Stomach (tissue), 9 donors: ENCODE measurements around the gene LRFN2. TPM values are rescaled to one million over a fixed set of nuclear protein-coding genes. Genes with fewer than 3 reads are reported as not detected.
A peak's percentile ranks its signal among the peaks of the same experiment; 100 is the strongest.

Experiments used
- DNase-seq, 2 donors: peaks; one replicate each; pipeline versions ENCODE4 v3.0.0 to v3.0.0-alpha.2; 2013 to 2019
- H3K27ac ChIP-seq, 5 donors: fragments of 200-600 bp in 4 of 5; sonication (generic) in 4 of 5; one replicate each; pipeline ENCODE4 v1.5.1; 2013 to 2019; ENCODE audit warnings: mild to moderate bottlenecking in 1 of 5, moderate library complexity in 1 of 5
- H3K27me3 ChIP-seq, 3 donors: fragments of 200-600 bp; sonication (generic); one replicate each; pipeline ENCODE4 v1.5.1; 2017 to 2019; ENCODE audit warnings: mixed run types in 1 of 3
- H3K36me3 ChIP-seq, 4 donors: fragments of 200-600 bp; sonication (generic); 1 replicate in 3 of 4; 2 replicates in 1 of 4; pipeline ENCODE4 v1.5.1; 2016 to 2019
- H3K4me1 ChIP-seq, 4 donors: fragments of 200-600 bp; sonication (generic); one replicate each; pipeline ENCODE4 v1.5.1; 2016 to 2019
- H3K4me3 ChIP-seq, 4 donors: fragments of 200-600 bp; sonication (generic) in 3 of 4; one replicate each; pipeline ENCODE4 v1.5.1; 2016 to 2019; ENCODE audit warnings: mild to moderate bottlenecking in 1 of 4
- H3K9me3 ChIP-seq, 4 donors: fragments of 200-600 bp; sonication (generic); one replicate each; pipeline ENCODE4 v1.5.1; 2016 to 2019
- EP300 ChIP-seq: sonication (generic); formaldehyde crosslinking; IDR thresholded peaks from one replicate; pipeline ENCODE4 v1.6.1; 2017; ENCODE audit warnings: antibody characterized with exemption
- POLR2A ChIP-seq, 4 donors: fragments of 450-650 bp; IDR thresholded peaks; one replicate each; pipeline ENCODE4 v1.6.1; 2016; ENCODE audit warnings: antibody characterized with exemption in 4 of 4, control low read depth in 2 of 4, mild to moderate bottlenecking in 1 of 4, moderate library complexity in 1 of 4
- POLR2AphosphoS5 ChIP-seq, 3 donors: sonication (generic); formaldehyde crosslinking; IDR thresholded peaks; one replicate each; pipeline ENCODE4 v1.6.1; 2016; ENCODE audit warnings: antibody characterized with exemption in 3 of 3
- WGBS, 5 donors: extraction: QIAGEN DNeasy Blood & Tissue Kit in 3 of 5; methylation state at CpG; one replicate each; pipeline versions ENCODE4 v1.1.5 to v1.1.7; 2013 to 2018; 5-methylcytosine and 5-hydroxymethylcytosine counted together
- intact Hi-C: fragments of 100-400 bp; cut with DNase I; formaldehyde crosslinking; loops from one replicate; pipeline ENCODE4 v1.15.1; 2023; ENCODE audit warnings: low total_unique reads
- polyA plus RNA-seq, 3 donors: library from polyadenylated mRNA; stranded (reverse); fragments of 200-250 nt; gene quantifications; one replicate each; pipeline ENCODE4 v1.2.3, GENCODE V29; 2013
- total RNA-seq, 5 donors: library from RNA; depleted of rRNA; stranded (reverse); fragments of >200 nt; gene quantifications; one replicate each; pipeline versions ENCODE4 v1.1.0 to v1.2.3, GENCODE V29; 2014 to 2016
- TF ChIP-seq, protein P1 (sequence below), 7 experiments: fragments of 450-650 bp in 4 of 7; fragments of 200-600 bp in 3 of 7; sonication (generic) in 3 of 7; IDR thresholded peaks; one replicate each; pipeline ENCODE4 v1.5.1; 2016 to 2019; ENCODE audit warnings: antibody characterized with exemption in 7 of 7, control low read depth in 2 of 7, mild to moderate bottlenecking in 1 of 7
- donor health status: healthy with polysubstance abuse.
- donor health status: Bipolar disorder and iron deficiency.
- donor health status: healthy.

LRFN2 gene
- total and polyA plus RNA-seq, 8 donors = 0.10 TPM; not detected in 7

DNA sequence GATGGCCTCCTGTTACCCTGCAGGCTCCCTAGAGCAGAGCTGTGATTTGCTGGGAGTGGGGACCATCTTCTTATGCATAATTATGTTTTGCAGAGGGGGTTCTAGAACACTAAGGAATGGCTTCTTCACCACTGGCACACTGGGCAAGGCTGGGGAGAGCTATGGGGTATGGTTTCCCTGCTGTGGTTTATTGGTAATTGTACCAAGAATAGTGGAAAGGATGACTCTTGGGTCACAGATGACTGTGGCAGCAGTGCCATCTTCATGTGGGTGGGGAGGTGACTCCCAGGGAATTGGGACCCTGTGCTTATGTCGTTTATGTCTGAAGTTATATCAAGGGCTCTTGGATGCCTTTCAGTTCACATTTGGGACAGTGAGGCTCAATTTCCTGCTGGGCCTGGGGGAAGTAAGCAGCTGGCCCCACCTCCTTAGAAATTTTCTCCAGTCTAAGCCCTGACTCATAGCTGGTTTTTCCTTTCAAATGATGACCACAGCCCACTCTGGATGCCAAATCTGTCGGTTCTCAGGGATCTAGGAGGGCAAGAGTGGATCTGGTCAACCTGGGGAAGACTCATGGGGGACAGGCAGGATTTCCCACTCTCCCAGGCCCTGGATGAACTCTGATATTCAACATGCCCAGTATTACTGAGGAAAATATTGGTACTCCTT lies 230.8 kb downstream of the LRFN2 start:
- intact Hi-C loops = no loop called here
- Histone ChIP-seq H3K27ac (no peak overlapping the region), H3K4me1 (no peaks in the 10 kb centered on the region), H3K36me3 (no peaks in the 10 kb centered on the region), H3K27me3 (peaks cover 0 to 5% (median 0%) of the 10 kb centered on the region in 3 donors), H3K4me3 (no peak overlapping the region), H3K9me3 (no peaks in the 10 kb centered on the region)
- peak in 1 of 2 donors; percentile 0 for DNase-seq
- WGBS, 5 donors = 25 to 52% (median 29%) methylated on average over 2 of the region's 2 CpGs
- TF ChIP-seq POLR2A (IDR thresholded peaks at IDR 0.05) (no peak), EP300 (no peak), POLR2AphosphoS5 (IDR thresholded peaks at IDR 0.05) (no peak)
- TF ChIP-seq, protein P1, sequence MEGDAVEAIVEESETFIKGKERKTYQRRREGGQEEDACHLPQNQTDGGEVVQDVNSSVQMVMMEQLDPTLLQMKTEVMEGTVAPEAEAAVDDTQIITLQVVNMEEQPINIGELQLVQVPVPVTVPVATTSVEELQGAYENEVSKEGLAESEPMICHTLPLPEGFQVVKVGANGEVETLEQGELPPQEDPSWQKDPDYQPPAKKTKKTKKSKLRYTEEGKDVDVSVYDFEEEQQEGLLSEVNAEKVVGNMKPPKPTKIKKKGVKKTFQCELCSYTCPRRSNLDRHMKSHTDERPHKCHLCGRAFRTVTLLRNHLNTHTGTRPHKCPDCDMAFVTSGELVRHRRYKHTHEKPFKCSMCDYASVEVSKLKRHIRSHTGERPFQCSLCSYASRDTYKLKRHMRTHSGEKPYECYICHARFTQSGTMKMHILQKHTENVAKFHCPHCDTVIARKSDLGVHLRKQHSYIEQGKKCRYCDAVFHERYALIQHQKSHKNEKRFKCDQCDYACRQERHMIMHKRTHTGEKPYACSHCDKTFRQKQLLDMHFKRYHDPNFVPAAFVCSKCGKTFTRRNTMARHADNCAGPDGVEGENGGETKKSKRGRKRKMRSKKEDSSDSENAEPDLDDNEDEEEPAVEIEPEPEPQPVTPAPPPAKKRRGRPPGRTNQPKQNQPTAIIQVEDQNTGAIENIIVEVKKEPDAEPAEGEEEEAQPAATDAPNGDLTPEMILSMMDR (IDR thresholded peaks at IDR 0.05) = no peak

GRCh38 chr6:40355532-40355931 lies 231.6 kb downstream of the LRFN2 start:
- no peak for DNase-seq
- Histone ChIP-seq H3K36me3 (no peaks in the 10 kb centered on the region), H3K27ac (no peak overlapping the region), H3K27me3 (peaks cover 0 to 5% (median 0%) of the 10 kb centered on the region in 3 donors), H3K9me3 (no peaks in the 10 kb centered on the region), H3K4me3 (no peak overlapping the region), H3K4me1 (no peaks in the 10 kb centered on the region)
- TF ChIP-seq POLR2A (IDR thresholded peaks at IDR 0.05) (no peak), POLR2AphosphoS5 (IDR thresholded peaks at IDR 0.05) (no peak), EP300 (no peak)
- TF ChIP-seq, protein P1 (IDR thresholded peaks at IDR 0.05) = no peak
- 89 to 100% (median 98%) methylated on average over 2 of the region's 2 CpGs for WGBS, 5 donors
- intact Hi-C loops = no loop called here

GRCh38 chr6:40355066-40355465 lies 232.1 kb downstream of the LRFN2 start:
- no peaks in the 10 kb centered on the region for H3K36me3 ChIP-seq
- H3K27ac ChIP-seq = no peak overlapping the region
- WGBS, 5 donors = 86 to 100% (median 92%) methylated on average over 1 of the region's 1 CpG
- H3K27me3 ChIP-seq = peaks cover 0 to 5% (median 0%) of the 10 kb centered on the region in 3 donors
- no peak overlapping the region for H3K4me3 ChIP-seq
- TF ChIP-seq EP300 (no peak), POLR2A (IDR thresholded peaks at IDR 0.05) (no peak)
- TF ChIP-seq, protein P1 (IDR thresholded peaks at IDR 0.05) = no peak
- no peaks in the 10 kb centered on the region for H3K4me1 ChIP-seq
- intact Hi-C loops = no loop called here
- H3K9me3 ChIP-seq = no peaks in the 10 kb centered on the region
- DNase-seq = peak in 1 of 2 donors; percentile 0

DNA sequence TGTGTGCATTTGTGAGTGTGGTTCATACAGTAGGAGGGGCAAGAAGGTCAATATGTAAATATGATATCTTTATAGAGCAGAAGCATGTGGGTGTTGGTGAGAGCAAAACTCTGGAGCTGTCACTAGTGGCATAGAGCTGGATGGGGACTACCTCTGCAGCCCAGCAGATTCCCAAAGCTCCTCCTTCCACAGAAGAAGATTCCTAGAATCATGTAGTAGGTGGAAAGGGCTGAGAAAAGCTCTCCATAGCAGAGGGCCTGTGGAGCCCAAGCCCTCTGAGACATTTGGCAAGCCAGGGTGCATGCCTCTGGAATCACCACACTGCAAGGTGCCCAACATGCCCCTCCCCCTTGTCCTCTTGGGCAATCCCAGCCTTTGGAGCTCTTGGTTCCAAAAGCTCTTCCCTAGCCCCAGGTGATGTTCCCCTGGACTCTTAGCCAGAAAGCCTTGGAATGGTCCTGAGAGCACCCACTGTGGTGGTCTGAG lies 233.2 kb downstream of the LRFN2 start:
- no peaks in the 10 kb centered on the region for H3K9me3 ChIP-seq
- H3K27ac ChIP-seq = no peak overlapping the region
- DNase-seq = peak in 1 of 2 donors; percentile 20
- H3K4me3 ChIP-seq = no peak overlapping the region
- H3K27me3 ChIP-seq = peaks cover 0 to 14% (median 0%) of the 10 kb centered on the region in 3 donors
- H3K4me1 ChIP-seq = no peaks in the 10 kb centered on the region
- TF ChIP-seq POLR2A (IDR thresholded peaks at IDR 0.05) (no peak), EP300 (no peak), POLR2AphosphoS5 (IDR thresholded peaks at IDR 0.05) (no peak)
- TF ChIP-seq, protein P1 (IDR thresholded peaks at IDR 0.05) = no peak
- H3K36me3 ChIP-seq = no peaks in the 10 kb centered on the region
- intact Hi-C loops = no loop called here
